Esophagus muscularis mucosa (tissue), 4 donors: ENCODE data around the gene TRIM14. TPM values are rescaled to one million over a fixed set of nuclear protein-coding genes. Genes with fewer than 3 reads are reported as not detected.

Experiments used
- DNase-seq: peaks from one replicate; pipeline ENCODE4 v3.0.0-alpha.2; 2017; ENCODE audit errors: extremely low spot score
- H3K27ac ChIP-seq, 4 donors: fragments of 200-600 bp; sonication (generic); replicated peaks in 1 of 4; 1 replicate in 3 of 4; 2 replicates in 1 of 4; pipeline ENCODE4 v1.5.1; 2016 to 2019; ENCODE audit warnings: mild to moderate bottlenecking in 1 of 4
- H3K27me3 ChIP-seq, 4 donors: fragments of 200-600 bp; sonication (generic); one replicate each; pipeline versions ENCODE4 v1.5.1 to v1.6.0; 2016 to 2019
- H3K36me3 ChIP-seq, 4 donors: fragments of 200-600 bp; sonication (generic); one replicate each; pipeline ENCODE4 v1.5.1; 2016 to 2019
- H3K4me1 ChIP-seq, 4 donors: fragments of 200-600 bp; sonication (generic); one replicate each; pipeline ENCODE4 v1.5.1; 2016 to 2019
- H3K4me3 ChIP-seq, 4 donors: fragments of 200-600 bp; sonication (generic); 1 replicate in 2 of 4; 2 replicates in 2 of 4; pipeline ENCODE4 v1.5.1; 2016 to 2019; ENCODE audit warnings: mild to moderate bottlenecking in 4 of 4, moderate library complexity in 1 of 4
- H3K9me3 ChIP-seq, 4 donors: fragments of 200-600 bp; sonication (generic); 1 replicate in 3 of 4; 2 replicates in 1 of 4; pipeline ENCODE4 v1.5.1; 2016 to 2019
- EP300 ChIP-seq: sonication (generic); formaldehyde crosslinking; IDR thresholded peaks from one replicate; pipeline ENCODE4 v1.6.1; 2017; ENCODE audit warnings: antibody characterized with exemption
- POLR2A ChIP-seq: fragments of 450-650 bp; IDR thresholded peaks from one replicate; pipeline ENCODE4 v1.6.1; 2017; ENCODE audit warnings: antibody characterized with exemption, moderate library complexity, mild to moderate bottlenecking, low read depth
- POLR2AphosphoS5 ChIP-seq, 2 donors: sonication (generic); formaldehyde crosslinking; IDR thresholded peaks; one replicate each; pipeline ENCODE4 v1.6.1; 2017; ENCODE audit warnings: antibody characterized with exemption in 2 of 2
- WGBS: methylation state at CpG from one replicate; pipeline ENCODE4 v1.1.5; 2018; 5-methylcytosine and 5-hydroxymethylcytosine counted together
- intact Hi-C: fragments of 100-400 bp; cut with DNase I; formaldehyde crosslinking; loops from one replicate; pipeline ENCODE4 v1.15.1; 2023
- total RNA-seq, 4 donors: library from RNA; depleted of rRNA; stranded (reverse); fragments of >200 nt; gene quantifications; one replicate each; pipeline versions ENCODE4 v1.1.0 to v1.2.1, GENCODE V29; 2016
- TF ChIP-seq, protein P1 (sequence below), 3 experiments: fragments of 200-600 bp in 2 of 3; fragments of 450-650 bp in 1 of 3; sonication (generic) in 2 of 3; IDR thresholded peaks; one replicate each; pipeline ENCODE4 v1.5.1; 2017 to 2019; ENCODE audit warnings: antibody characterized with exemption in 3 of 3, mild to moderate bottlenecking in 2 of 3, moderate library complexity in 1 of 3

The TRIM14 gene
- total RNA-seq, 4 donors from 2014 or later = 6.1 to 14.9 (median 11.2) TPM

- Histone ChIP-seq H3K4me1 (no peaks in the 10 kb centered on the region), H3K9me3 (no peaks in the 10 kb centered on the region), H3K36me3 (peaks cover 4 to 35% (median 8%) of the 10 kb centered on the region in 4 donors), H3K4me3 (no peak overlapping the region), H3K27ac (no peak overlapping the region), H3K27me3 (peaks cover 0 to 11% (median 0%) of the 10 kb centered on the region in 4 donors)
- WGBS = 84% methylated on average over 5 of the region's 5 CpGs
- no peak for DNase-seq
- TF ChIP-seq, protein P1, sequence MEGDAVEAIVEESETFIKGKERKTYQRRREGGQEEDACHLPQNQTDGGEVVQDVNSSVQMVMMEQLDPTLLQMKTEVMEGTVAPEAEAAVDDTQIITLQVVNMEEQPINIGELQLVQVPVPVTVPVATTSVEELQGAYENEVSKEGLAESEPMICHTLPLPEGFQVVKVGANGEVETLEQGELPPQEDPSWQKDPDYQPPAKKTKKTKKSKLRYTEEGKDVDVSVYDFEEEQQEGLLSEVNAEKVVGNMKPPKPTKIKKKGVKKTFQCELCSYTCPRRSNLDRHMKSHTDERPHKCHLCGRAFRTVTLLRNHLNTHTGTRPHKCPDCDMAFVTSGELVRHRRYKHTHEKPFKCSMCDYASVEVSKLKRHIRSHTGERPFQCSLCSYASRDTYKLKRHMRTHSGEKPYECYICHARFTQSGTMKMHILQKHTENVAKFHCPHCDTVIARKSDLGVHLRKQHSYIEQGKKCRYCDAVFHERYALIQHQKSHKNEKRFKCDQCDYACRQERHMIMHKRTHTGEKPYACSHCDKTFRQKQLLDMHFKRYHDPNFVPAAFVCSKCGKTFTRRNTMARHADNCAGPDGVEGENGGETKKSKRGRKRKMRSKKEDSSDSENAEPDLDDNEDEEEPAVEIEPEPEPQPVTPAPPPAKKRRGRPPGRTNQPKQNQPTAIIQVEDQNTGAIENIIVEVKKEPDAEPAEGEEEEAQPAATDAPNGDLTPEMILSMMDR (IDR thresholded peaks at IDR 0.05) = no peak
- TF ChIP-seq POLR2A (no peak), POLR2AphosphoS5 (IDR thresholded peaks at IDR 0.05) (no peak), EP300 (no peak)
- intact Hi-C loops = no loop called here
Observed at GRCh38 chr9:98099898-98100297, 19.1 kb downstream of the TRIM14 start.

DNA sequence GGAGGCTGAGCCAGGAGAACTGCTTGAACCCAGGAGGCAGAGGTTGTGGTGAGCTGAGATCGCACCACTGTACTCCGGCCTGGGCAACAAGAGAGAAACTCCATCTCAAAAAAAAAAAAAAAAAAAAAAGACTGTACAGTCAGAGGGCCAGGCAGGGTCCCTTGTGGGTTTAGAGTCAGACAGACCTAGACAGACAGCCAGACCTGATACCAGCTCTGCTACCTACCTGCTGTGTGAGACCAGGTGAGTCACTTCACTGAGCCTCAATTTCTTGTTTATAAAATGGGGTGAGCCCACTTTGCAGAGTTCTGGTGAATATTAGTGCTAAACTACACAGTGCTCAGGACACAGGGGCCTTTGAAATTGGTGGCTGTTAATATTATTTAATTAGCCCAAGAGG, 19.7 kb downstream of the TRIM14 start:
- no peaks in the 10 kb centered on the region for H3K4me1 ChIP-seq
- H3K9me3 ChIP-seq = no peaks in the 10 kb centered on the region
- H3K27me3 ChIP-seq = peaks cover 0 to 11% (median 0%) of the 10 kb centered on the region in 4 donors
- no peak overlapping the region for H3K27ac ChIP-seq
- intact Hi-C loops = no loop called here
- H3K4me3 ChIP-seq = no peak overlapping the region
- DNase-seq = no peak
- TF ChIP-seq EP300 (no peak), POLR2AphosphoS5 (IDR thresholded peaks at IDR 0.05) (no peak), POLR2A (no peak)
- TF ChIP-seq, protein P1 (IDR thresholded peaks at IDR 0.05) = no peak
- H3K36me3 ChIP-seq = peaks cover 4 to 39% (median 8%) of the 10 kb centered on the region in 4 donors
- WGBS = 100% methylated on average over 2 of the region's 2 CpGs

GRCh38 chr9:98097836-98098235, 21.2 kb downstream of the TRIM14 start:
- no peaks in the 10 kb centered on the region for H3K4me1 ChIP-seq
- intact Hi-C loops = no loop called here
- no peak for DNase-seq
- 79% methylated on average over 4 of the region's 4 CpGs for WGBS
- peaks cover 0 to 11% (median 0%) of the 10 kb centered on the region in 4 donors for H3K27me3 ChIP-seq
- H3K36me3 ChIP-seq = peaks cover 4 to 45% (median 8%) of the 10 kb centered on the region in 4 donors
- H3K4me3 ChIP-seq = no peak overlapping the region
- H3K9me3 ChIP-seq = no peaks in the 10 kb centered on the region
- H3K27ac ChIP-seq = no peak overlapping the region
- TF ChIP-seq POLR2A (no peak), EP300 (no peak), POLR2AphosphoS5 (IDR thresholded peaks at IDR 0.05) (no peak)
- TF ChIP-seq, protein P1 (IDR thresholded peaks at IDR 0.05) = no peak

GRCh38 chr9:98096091-98096490, 22.9 kb downstream of the TRIM14 start:
- Histone ChIP-seq H3K4me1 (no peaks in the 10 kb centered on the region), H3K9me3 (no peaks in the 10 kb centered on the region), H3K4me3 (no peak overlapping the region), H3K27me3 (peaks cover 0 to 11% (median 0%) of the 10 kb centered on the region in 4 donors), H3K36me3 (peaks cover 4 to 45% (median 8%) of the 10 kb centered on the region in 4 donors), H3K27ac (no peak overlapping the region)
- 100% methylated on average over 3 of the region's 5 CpGs for WGBS
- TF ChIP-seq, protein P1 (IDR thresholded peaks at IDR 0.05) = no peak
- TF ChIP-seq EP300 (no peak), POLR2A (no peak), POLR2AphosphoS5 (IDR thresholded peaks at IDR 0.05) (no peak)
- no peak for DNase-seq
- intact Hi-C loops = no loop called here

DNA sequence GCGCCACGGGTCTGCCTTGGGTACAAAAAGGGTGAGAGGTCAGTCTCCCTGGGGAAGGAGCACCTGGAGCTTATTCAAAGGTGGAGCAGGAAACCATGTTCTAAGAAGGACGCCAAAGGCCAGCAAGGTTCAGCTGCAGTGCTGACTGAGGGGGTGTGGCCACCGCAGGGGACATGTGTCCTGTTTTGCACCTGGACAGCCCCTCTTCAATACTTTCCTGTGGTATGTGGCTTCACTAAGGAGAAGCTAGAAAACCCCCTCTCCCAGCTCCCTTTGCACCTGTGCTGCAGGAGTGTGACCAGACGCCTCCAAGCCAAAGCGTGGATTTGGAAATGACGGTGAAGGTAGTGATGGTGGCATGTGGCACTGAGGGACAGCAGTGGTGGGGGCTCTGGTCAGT, 23.6 kb downstream of the TRIM14 start:
- TF ChIP-seq POLR2AphosphoS5 (IDR thresholded peaks at IDR 0.05) = no peak
- no peak for TF ChIP-seq POLR2A
- no peak for TF ChIP-seq EP300
- TF ChIP-seq, protein P1 (IDR thresholded peaks at IDR 0.05) = no peak
- no peak overlapping the region for H3K4me3 ChIP-seq
- H3K27me3 ChIP-seq = peaks cover 0 to 11% (median 0%) of the 10 kb centered on the region in 4 donors
- H3K9me3 ChIP-seq = no peaks in the 10 kb centered on the region
- peaks cover 4 to 45% (median 8%) of the 10 kb centered on the region in 4 donors for H3K36me3 ChIP-seq
- no peaks in the 10 kb centered on the region for H3K4me1 ChIP-seq
- intact Hi-C loops = no loop called here
- WGBS = 86% methylated on average over 6 of the region's 7 CpGs
- no peak for DNase-seq
- H3K27ac ChIP-seq = no peak overlapping the region
